GM19023 (cell line): ENCODE data around the gene RUNX2.
A peak's percentile ranks its signal among the peaks of the same experiment; 100 is the strongest.

Experiments
- ATAC-seq: cut with Tn5 transposase; IDR thresholded peaks from one replicate; pipeline ENCODE4 v1.9.1; 2021; ENCODE audit warnings: mild to moderate bottlenecking, moderate library complexity; ENCODE audit not compliant: unreplicated experiment

The RUNX2 gene

DNA sequence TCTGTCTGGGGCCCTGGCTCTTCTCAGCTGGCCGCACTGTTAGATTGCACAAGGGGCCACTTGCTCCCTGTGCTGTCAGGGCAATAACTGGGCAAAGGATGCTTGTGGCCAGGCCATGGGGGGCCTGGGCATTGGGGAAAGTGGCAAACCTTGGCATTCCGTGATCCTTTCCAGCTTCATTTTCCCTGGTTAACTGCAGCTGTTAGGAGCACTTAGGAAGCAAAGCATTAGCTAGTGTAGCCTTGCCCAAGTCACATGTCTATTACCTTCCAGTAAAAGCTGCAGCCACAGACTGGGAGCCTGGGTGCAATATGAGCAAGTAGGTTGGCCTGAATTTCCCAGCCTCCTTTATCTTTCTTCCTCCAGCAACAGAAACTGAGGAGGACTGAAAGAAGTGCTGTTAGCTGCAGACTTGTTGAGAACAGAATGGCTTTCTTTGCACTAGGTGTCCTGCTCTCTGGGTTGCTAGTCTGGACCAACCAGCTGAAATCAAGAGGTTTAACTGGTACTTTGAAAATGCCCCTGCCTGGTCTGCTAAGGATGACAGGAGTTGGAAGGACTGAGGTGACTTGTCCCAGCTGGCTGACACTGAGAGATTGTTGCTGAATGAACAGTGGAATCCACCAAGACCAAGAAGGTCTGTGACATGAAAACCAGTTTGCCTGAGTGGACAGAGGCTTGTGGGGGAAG, 361.9 kb downstream of the RUNX2 start:
- no peak for ATAC-seq

- ATAC-seq: no peak
Measured at GRCh38 chr6:45690846-45691245, 362.7 kb downstream of the RUNX2 start.

DNA sequence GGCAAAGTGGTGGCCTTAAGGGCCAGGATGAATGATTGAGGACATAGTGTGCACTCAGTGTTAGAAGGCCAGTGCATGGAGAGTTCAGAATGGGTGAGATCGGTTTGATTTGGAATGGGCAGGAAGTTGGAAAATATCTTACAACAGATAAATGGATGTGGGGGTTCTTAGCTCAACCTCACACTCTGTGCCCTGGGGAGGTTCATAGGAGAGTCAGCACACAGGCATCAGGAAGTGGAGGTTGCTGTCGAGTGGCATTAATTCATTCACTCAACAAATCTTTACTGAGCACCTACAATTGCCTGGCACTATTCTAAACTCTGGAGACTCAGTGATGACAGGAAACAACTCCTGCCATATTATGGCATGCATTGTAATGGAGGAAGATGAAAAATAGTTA, 363.3 kb downstream of the RUNX2 start:
- ATAC-seq: no peak

DNA sequence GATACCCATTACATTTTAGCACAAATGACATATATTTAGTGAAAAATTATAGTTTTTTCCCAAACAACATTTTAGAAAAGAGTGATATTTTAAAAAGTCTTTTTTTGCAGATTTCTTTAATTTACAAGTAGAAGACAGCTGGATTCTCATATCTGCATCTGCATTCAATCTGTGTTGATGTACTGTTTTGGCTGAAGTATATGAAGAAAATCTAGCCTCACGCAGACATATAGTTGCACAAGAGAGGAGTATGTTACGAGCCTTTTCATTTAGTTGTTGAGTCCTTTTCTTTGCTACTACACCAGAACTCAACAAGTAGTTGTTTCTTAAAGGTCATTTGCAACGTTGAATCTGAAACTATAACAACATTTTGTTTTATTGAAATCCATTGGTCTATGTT, 363.9 kb downstream of the RUNX2 start:
- no peak for ATAC-seq

DNA sequence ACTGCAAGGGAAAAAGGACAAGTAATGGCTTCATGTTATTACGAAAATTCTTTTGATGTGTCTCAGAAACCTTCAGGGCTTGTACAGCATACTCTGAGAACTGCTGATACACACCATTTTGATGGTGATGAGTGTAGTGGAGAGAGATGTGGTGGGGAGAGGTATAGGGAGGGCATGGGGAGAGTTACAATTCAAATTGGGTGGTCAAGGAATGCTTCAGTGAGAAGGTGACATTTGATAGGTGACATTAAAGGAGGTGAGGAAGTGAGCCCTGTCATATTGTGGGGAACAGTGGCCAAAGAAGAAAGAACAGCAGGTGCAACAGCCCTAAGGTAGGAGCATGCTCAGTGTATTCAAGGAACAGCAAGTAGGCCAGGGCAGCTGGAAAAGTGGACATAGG, 368.6 kb downstream of the RUNX2 start:
- ATAC-seq: no peak

GRCh38 chr6:45697605-45698004, 369.5 kb downstream of the RUNX2 start:
- peak; percentile 66 for ATAC-seq

- ATAC-seq: no peak
Measured at GRCh38 chr6:45698046-45698445, 369.9 kb downstream of the RUNX2 start.

DNA sequence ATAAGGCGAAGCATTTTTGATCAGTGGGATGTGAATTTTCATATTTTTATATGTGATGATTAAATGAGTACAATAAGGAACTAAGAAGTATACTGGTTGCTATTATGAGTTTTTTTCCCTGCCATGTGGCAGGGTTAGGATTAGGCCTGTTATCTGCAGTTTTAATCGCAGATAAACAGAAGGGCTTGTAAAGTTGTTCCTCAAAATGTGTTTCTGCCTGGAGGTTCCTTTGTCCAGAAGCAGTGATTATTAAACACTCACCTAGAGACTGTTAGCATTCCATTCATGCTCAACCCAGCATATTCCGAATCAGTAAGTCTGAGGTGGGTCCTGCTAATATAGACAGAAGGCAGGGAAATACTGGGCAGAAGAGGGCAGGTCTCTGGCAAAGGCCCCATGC, 371.5 kb downstream of the RUNX2 start:
- ATAC-seq: no peak

DNA sequence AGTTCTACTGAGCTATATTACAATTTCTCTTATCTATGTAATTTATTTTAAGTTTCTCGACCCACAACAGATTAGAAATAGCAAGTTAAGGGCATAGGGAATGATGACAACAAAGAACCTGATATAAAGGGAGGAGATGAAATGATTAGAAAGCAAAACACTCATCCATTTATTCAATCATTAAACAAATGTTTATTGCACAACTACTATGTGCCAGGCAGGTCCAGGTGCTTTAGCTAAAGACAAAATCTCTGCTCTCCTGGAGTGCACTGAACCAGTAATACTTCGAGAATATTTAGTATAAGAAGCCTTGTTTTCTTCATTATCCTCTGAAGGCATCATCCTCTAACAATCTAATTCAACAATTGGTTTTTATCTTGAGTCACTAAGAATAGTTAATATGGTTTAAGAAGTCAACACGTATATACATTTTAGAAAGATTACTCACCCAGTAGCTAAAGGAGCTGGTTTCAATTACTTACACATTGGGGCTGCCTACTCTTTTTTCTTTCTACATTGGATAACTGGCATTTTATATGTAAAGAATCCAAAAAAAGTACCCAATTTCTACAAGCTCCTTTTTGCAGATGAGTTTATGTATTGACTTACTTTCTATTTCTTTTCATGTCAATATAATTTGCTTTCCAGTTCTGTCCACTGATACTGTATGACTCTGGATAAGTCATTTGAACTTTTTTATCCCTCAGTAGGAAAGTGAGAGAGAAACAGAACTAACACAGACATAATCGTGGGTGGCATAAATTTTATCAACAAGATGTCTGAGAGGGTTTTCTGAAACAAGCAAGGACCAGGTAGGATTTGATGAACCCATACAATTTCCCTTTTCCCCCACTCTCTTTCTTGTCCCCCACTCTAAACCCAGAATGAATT, 375.0 kb downstream of the RUNX2 start:
- no peak for ATAC-seq

GRCh38 chr6:45704056-45704800, 376.1 kb downstream of the RUNX2 start:
- ATAC-seq: no peak

DNA sequence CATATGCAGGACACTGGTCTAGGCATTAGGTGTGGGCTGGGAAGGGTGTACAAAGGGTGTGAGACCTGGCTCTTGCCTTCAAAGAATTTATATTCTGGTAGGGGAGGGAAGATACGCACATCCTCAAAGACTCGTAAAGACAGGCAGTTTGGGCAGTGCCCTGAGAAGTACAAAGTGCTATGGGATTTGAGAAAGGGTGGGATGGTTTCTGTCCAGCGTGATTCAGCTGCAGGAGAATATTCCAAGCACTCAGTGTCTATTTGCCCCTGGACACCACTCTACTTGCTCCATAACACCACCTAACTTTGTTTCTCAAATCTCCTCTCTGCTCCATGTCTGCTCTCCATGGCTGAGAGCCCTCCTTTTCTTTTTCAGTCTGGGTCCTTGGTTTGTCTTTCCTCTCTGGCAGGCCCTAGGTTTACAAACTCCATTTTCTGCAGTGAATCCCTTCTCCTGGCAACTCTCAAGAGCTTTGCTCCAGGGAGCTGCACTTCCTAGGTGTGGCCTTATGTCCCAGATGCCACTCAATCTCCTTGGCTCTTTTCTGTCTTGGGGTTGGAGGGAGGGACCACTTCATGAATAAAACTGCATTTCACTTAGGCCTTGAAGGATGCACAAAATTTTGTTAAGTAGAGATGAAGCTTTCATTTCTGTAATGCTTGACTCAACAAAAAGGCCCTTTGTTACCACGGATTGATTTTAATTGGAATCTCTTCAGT, 377.2 kb downstream of the RUNX2 start:
- ATAC-seq: no peak

GRCh38 chr6:45706319-45706718, 378.2 kb downstream of the RUNX2 start:
- no peak for ATAC-seq

- no peak for ATAC-seq
Measured at GRCh38 chr6:45707176-45707575, 379.0 kb downstream of the RUNX2 start.

DNA sequence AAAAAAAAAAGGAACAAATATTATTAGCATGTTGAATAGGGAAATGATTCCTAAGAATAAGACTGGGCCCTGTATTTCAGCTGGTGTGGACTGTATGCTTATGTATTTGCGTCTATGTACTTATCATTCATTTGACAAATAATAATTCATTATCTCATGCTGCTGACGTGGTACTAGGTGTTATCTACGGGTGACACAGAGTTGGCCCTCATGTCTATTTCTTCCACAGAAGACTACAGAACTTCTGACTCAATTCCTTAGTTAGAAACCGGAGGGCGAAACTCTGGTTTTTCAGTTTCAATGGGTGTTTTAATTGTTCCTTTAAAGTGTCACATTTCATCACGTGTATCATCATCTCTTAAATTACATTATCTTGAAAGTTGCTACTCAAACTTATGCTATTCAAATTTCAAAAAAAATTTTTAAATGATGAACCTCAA, 381.7 kb downstream of the RUNX2 start:
- peak; percentile 58 for ATAC-seq

GRCh38 chr6:45710304-45710821, 382.2 kb downstream of the RUNX2 start:
- ATAC-seq: peak; percentile 74

DNA sequence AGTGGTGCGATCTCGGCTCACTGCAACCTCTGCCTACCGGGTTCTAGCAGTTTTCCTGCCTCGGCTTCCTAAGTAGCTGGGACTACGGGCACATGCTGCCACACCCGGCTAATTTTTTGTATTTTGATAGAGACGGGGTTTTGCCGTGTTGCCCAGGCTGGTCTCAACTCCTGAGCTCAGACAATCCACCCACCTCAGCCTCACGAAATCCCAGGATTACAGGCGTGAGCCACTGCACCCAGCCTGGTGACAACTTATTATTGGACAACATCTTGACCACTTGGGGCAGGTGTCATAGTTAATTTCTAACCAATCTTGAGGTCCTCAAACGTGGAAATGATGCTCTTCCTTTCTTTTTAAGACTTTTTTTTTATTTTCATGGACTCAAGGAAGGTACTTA, 383.9 kb downstream of the RUNX2 start:
- no peak for ATAC-seq

GRCh38 chr6:45712786-45713185, 384.7 kb downstream of the RUNX2 start:
- ATAC-seq: no peak
